ENCODE measurements around the gene GXYLT2. TPM values are rescaled to one million over a fixed set of nuclear protein-coding genes. Genes with fewer than 3 reads are reported as not detected.

GXYLT2 gene
- total and polyA plus RNA-seq, 2 donors, result 2.9 to 6.6 TPM

- Histone ChIP-seq H3K4me3 (ENCODE audit: low read length in 2 of 2) (no peak overlapping the region), H3K9me3 (ENCODE audit: control insufficient read depth in 2 of 2, insufficient read depth in 1 of 2, low read length in 1 of 2) (no peaks in the 10 kb centered on the region), H3K4me1 (ENCODE audit: control insufficient read depth in 2 of 2, insufficient read depth in 2 of 2, low read length in 2 of 2) (peaks cover 0 to 6% of the 10 kb centered on the region in 2 donors), H3K27ac (ENCODE audit: low read depth in 1 of 2, low read length in 1 of 2) (no peak overlapping the region), H3K36me3 (ENCODE audit: control insufficient read depth in 2 of 2, insufficient read depth in 2 of 2, low read length in 1 of 2) (peaks cover 0 to 7% of the 10 kb centered on the region in 2 donors), H3K27me3 (ENCODE audit: control insufficient read depth in 2 of 2, insufficient read depth in 1 of 2, low read length in 1 of 2) (no peaks in the 10 kb centered on the region)
- 98% methylated on average over 5 of the region's 5 CpGs for WGBS
- DNase-seq (ENCODE audit: low read depth in 6 of 9, low spot score in 9 of 9), result no peak
These were observed 71.5 kb downstream of the GXYLT2 start for GRCh38 chr3:72959336-72959735.

GRCh38 chr3:72960812-72961518 is 73.1 kb downstream of the GXYLT2 start:
- 93% methylated on average over 7 of the region's 7 CpGs for WGBS
- Histone ChIP-seq H3K27ac (ENCODE audit: low read depth in 1 of 2, low read length in 1 of 2) (no peak overlapping the region), H3K27me3 (ENCODE audit: control insufficient read depth in 2 of 2, insufficient read depth in 1 of 2, low read length in 1 of 2) (no peaks in the 10 kb centered on the region), H3K4me1 (ENCODE audit: control insufficient read depth in 2 of 2, insufficient read depth in 2 of 2, low read length in 2 of 2) (peaks cover 4 to 16% of the 10 kb centered on the region in 2 donors), H3K36me3 (ENCODE audit: control insufficient read depth in 2 of 2, insufficient read depth in 2 of 2, low read length in 1 of 2) (peaks cover 0 to 7% of the 10 kb centered on the region in 2 donors), H3K4me3 (ENCODE audit: low read length in 2 of 2) (no peak overlapping the region), H3K9me3 (ENCODE audit: control insufficient read depth in 2 of 2, insufficient read depth in 1 of 2, low read length in 1 of 2) (no peaks in the 10 kb centered on the region)
- no peak for DNase-seq (ENCODE audit: low read depth in 6 of 9, low spot score in 9 of 9)

GRCh38 chr3:72961752-72962151 is 73.9 kb downstream of the GXYLT2 start:
- no peak for DNase-seq (ENCODE audit: low read depth in 6 of 9, low spot score in 9 of 9)
- peaks cover 0 to 7% of the 10 kb centered on the region in 2 donors for H3K36me3 ChIP-seq (ENCODE audit: control insufficient read depth in 2 of 2, insufficient read depth in 2 of 2, low read length in 1 of 2)
- no peak overlapping the region for H3K4me3 ChIP-seq (ENCODE audit: low read length in 2 of 2)
- H3K4me1 ChIP-seq (ENCODE audit: control insufficient read depth in 2 of 2, insufficient read depth in 2 of 2, low read length in 2 of 2), result peaks cover 4 to 23% of the 10 kb centered on the region in 2 donors
- H3K27me3 ChIP-seq (ENCODE audit: control insufficient read depth in 2 of 2, insufficient read depth in 1 of 2, low read length in 1 of 2), result no peaks in the 10 kb centered on the region
- 75% methylated on average over 4 of the region's 4 CpGs for WGBS
- no peak overlapping the region for H3K27ac ChIP-seq (ENCODE audit: low read depth in 1 of 2, low read length in 1 of 2)
- no peaks in the 10 kb centered on the region for H3K9me3 ChIP-seq (ENCODE audit: control insufficient read depth in 2 of 2, insufficient read depth in 1 of 2, low read length in 1 of 2)

- peaks cover 4 to 23% of the 10 kb centered on the region in 2 donors for H3K4me1 ChIP-seq (ENCODE audit: control insufficient read depth in 2 of 2, insufficient read depth in 2 of 2, low read length in 2 of 2)
- H3K4me3 ChIP-seq (ENCODE audit: low read length in 2 of 2), result no peak overlapping the region
- no peak overlapping the region for H3K27ac ChIP-seq (ENCODE audit: low read depth in 1 of 2, low read length in 1 of 2)
- H3K36me3 ChIP-seq (ENCODE audit: control insufficient read depth in 2 of 2, insufficient read depth in 2 of 2, low read length in 1 of 2), result peaks cover 0 to 3% of the 10 kb centered on the region in 2 donors
- no peaks in the 10 kb centered on the region for H3K9me3 ChIP-seq (ENCODE audit: control insufficient read depth in 2 of 2, insufficient read depth in 1 of 2, low read length in 1 of 2)
- H3K27me3 ChIP-seq (ENCODE audit: control insufficient read depth in 2 of 2, insufficient read depth in 1 of 2, low read length in 1 of 2), result no peaks in the 10 kb centered on the region
- no peak for DNase-seq (ENCODE audit: low read depth in 6 of 9, low spot score in 9 of 9)
These were observed 74.5 kb downstream of the GXYLT2 start for GRCh38 chr3:72962317-72962716.

GRCh38 chr3:72964633-72965032 is 76.8 kb downstream of the GXYLT2 start:
- Histone ChIP-seq H3K27me3 (ENCODE audit: control insufficient read depth in 2 of 2, insufficient read depth in 1 of 2, low read length in 1 of 2) (no peaks in the 10 kb centered on the region), H3K36me3 (ENCODE audit: control insufficient read depth in 2 of 2, insufficient read depth in 2 of 2, low read length in 1 of 2) (peaks cover 0 to 3% of the 10 kb centered on the region in 2 donors), H3K4me3 (ENCODE audit: low read length in 2 of 2) (no peak overlapping the region), H3K27ac (ENCODE audit: low read depth in 1 of 2, low read length in 1 of 2) (no peak overlapping the region), H3K9me3 (ENCODE audit: control insufficient read depth in 2 of 2, insufficient read depth in 1 of 2, low read length in 1 of 2) (no peaks in the 10 kb centered on the region), H3K4me1 (ENCODE audit: control insufficient read depth in 2 of 2, insufficient read depth in 2 of 2, low read length in 2 of 2) (peaks cover 4 to 23% of the 10 kb centered on the region in 2 donors)
- no peak for DNase-seq (ENCODE audit: low read depth in 6 of 9, low spot score in 9 of 9)

GRCh38 chr3:72968266-72968664 is 80.4 kb downstream of the GXYLT2 start:
- 95% methylated on average over 1 of the region's 1 CpG for WGBS
- Histone ChIP-seq H3K36me3 (ENCODE audit: control insufficient read depth in 2 of 2, insufficient read depth in 2 of 2, low read length in 1 of 2) (no peaks in the 10 kb centered on the region), H3K9me3 (ENCODE audit: control insufficient read depth in 2 of 2, insufficient read depth in 1 of 2, low read length in 1 of 2) (peaks cover 0 to 3% of the 10 kb centered on the region in 2 donors), H3K4me3 (ENCODE audit: low read length in 2 of 2) (no peak overlapping the region), H3K27me3 (ENCODE audit: control insufficient read depth in 2 of 2, insufficient read depth in 1 of 2, low read length in 1 of 2) (no peaks in the 10 kb centered on the region), H3K4me1 (ENCODE audit: control insufficient read depth in 2 of 2, insufficient read depth in 2 of 2, low read length in 2 of 2) (peaks cover 4 to 17% of the 10 kb centered on the region in 2 donors), H3K27ac (ENCODE audit: low read depth in 1 of 2, low read length in 1 of 2) (no peak overlapping the region)
- DNase-seq (ENCODE audit: low read depth in 6 of 9, low spot score in 9 of 9), result no peak

- Histone ChIP-seq H3K4me1 (ENCODE audit: control insufficient read depth in 2 of 2, insufficient read depth in 2 of 2, low read length in 2 of 2) (peaks cover 4 to 17% of the 10 kb centered on the region in 2 donors), H3K27ac (ENCODE audit: low read depth in 1 of 2, low read length in 1 of 2) (no peak overlapping the region), H3K36me3 (ENCODE audit: control insufficient read depth in 2 of 2, insufficient read depth in 2 of 2, low read length in 1 of 2) (no peaks in the 10 kb centered on the region), H3K27me3 (ENCODE audit: control insufficient read depth in 2 of 2, insufficient read depth in 1 of 2, low read length in 1 of 2) (no peaks in the 10 kb centered on the region), H3K4me3 (ENCODE audit: low read length in 2 of 2) (no peak overlapping the region), H3K9me3 (ENCODE audit: control insufficient read depth in 2 of 2, insufficient read depth in 1 of 2, low read length in 1 of 2) (peaks cover 0 to 3% of the 10 kb centered on the region in 2 donors)
- DNase-seq (ENCODE audit: low read depth in 6 of 9, low spot score in 9 of 9), result no peak
- WGBS, result 96% methylated on average over 3 of the region's 3 CpGs
These were observed 81.9 kb downstream of the GXYLT2 start for GRCh38 chr3:72969766-72970165.

- Histone ChIP-seq H3K27me3 (ENCODE audit: control insufficient read depth in 2 of 2, insufficient read depth in 1 of 2, low read length in 1 of 2) (no peaks in the 10 kb centered on the region), H3K27ac (ENCODE audit: low read depth in 1 of 2, low read length in 1 of 2) (no peak overlapping the region), H3K9me3 (ENCODE audit: control insufficient read depth in 2 of 2, insufficient read depth in 1 of 2, low read length in 1 of 2) (peaks cover 0 to 3% of the 10 kb centered on the region in 2 donors), H3K4me1 (ENCODE audit: control insufficient read depth in 2 of 2, insufficient read depth in 2 of 2, low read length in 2 of 2) (peaks cover 0 to 7% of the 10 kb centered on the region in 2 donors), H3K4me3 (ENCODE audit: low read length in 2 of 2) (no peak overlapping the region), H3K36me3 (ENCODE audit: control insufficient read depth in 2 of 2, insufficient read depth in 2 of 2, low read length in 1 of 2) (peaks cover 0 to 3% of the 10 kb centered on the region in 2 donors)
- no peak for DNase-seq (ENCODE audit: low read depth in 6 of 9, low spot score in 9 of 9)
- WGBS, result 93% methylated on average over 2 of the region's 2 CpGs
These were observed 83.1 kb downstream of the GXYLT2 start for GRCh38 chr3:72970942-72971341.

- H3K27me3 ChIP-seq (ENCODE audit: control insufficient read depth in 2 of 2, insufficient read depth in 1 of 2, low read length in 1 of 2), result no peaks in the 10 kb centered on the region
- 100% methylated on average over 3 of the region's 3 CpGs for WGBS
- no peaks in the 10 kb centered on the region for H3K4me1 ChIP-seq (ENCODE audit: control insufficient read depth in 2 of 2, insufficient read depth in 2 of 2, low read length in 2 of 2)
- H3K9me3 ChIP-seq (ENCODE audit: control insufficient read depth in 2 of 2, insufficient read depth in 1 of 2, low read length in 1 of 2), result peaks cover 0 to 3% of the 10 kb centered on the region in 2 donors
- peaks cover 0 to 3% of the 10 kb centered on the region in 2 donors for H3K36me3 ChIP-seq (ENCODE audit: control insufficient read depth in 2 of 2, insufficient read depth in 2 of 2, low read length in 1 of 2)
- H3K4me3 ChIP-seq (ENCODE audit: low read length in 2 of 2), result no peak overlapping the region
- H3K27ac ChIP-seq (ENCODE audit: low read depth in 1 of 2, low read length in 1 of 2), result no peak overlapping the region
- DNase-seq (ENCODE audit: low read depth in 6 of 9, low spot score in 9 of 9), result no peak
These were observed 84.8 kb downstream of the GXYLT2 start for GRCh38 chr3:72972706-72973030.

Measured in thymus (tissue), 11 donors.